ENCODE data around the gene PROSER1. TPM values are rescaled to one million over a fixed set of nuclear protein-coding genes. Genes with fewer than 3 reads are reported as not detected.

Gene PROSER1
- total and polyA plus RNA-seq, 10 of the 15 experiments (the other 5 are each of a cell fraction or from before 2014, with no cell fraction given), result 14.3 to 66.0 (median 26.9) TPM

- H3K27me3 ChIP-seq (replicated peaks in 1 of 2; ENCODE audit: control insufficient read depth in 2 of 2, insufficient read depth in 2 of 2, low read length in 1 of 2), result no peaks in the 10 kb centered on the region
- H3K36me3 ChIP-seq (ENCODE audit: control insufficient read depth in 2 of 2, insufficient read depth in 2 of 2, low read length in 1 of 2), result peaks cover 20 to 37% of the 10 kb centered on the region in 2 experiments
- SMC1A ChIA-PET (ENCODE audit: uncharacterized antibody, unreplicated experiment), result no interaction called here
- no peak overlapping the region for H3K4me3 ChIP-seq
- RAD21 ChIA-PET (ENCODE audit: unreplicated experiment), result no interaction called here
- no peaks in the 10 kb centered on the region for H4K20me1 ChIP-seq (ENCODE audit: control insufficient read depth, insufficient read depth)
- no peaks in the 10 kb centered on the region for H3K9me3 ChIP-seq (replicated peaks; ENCODE audit: control insufficient read depth, insufficient read depth, low read length)
- ATAC-seq (no peak), DNase-seq (ENCODE audit: low read depth, low spot score) (no peak), FAIRE-seq (no peak)
- TF ChIP-seq FOS (IDR thresholded peaks at IDR 0.05; ENCODE audit: borderline replicate concordance, extremely low read depth, insufficient read length) (no peak), ELK1 (IDR thresholded peaks at IDR 0.05; ENCODE audit: low read depth, low read length) (no peak), STAT1 (conservative IDR thresholded peaks at IDR 0.05) (no peak), MXI1 (IDR thresholded peaks at IDR 0.05; ENCODE audit: low read depth, low read length) (no peak), PML (IDR thresholded peaks at IDR 0.05; ENCODE audit: low read length) (no peak), NFXL1 (IDR thresholded peaks at IDR 0.05; ENCODE audit: borderline replicate concordance) (no peak), BACH1 (IDR thresholded peaks at IDR 0.05; ENCODE audit: borderline replicate concordance) (no peak), JUND (IDR thresholded peaks at IDR 0.05; ENCODE audit: low read depth, low read length) (no peak), CBFB (IDR thresholded peaks at IDR 0.05; ENCODE audit: low read depth) (no peak), USF1 (IDR thresholded peaks at IDR 0.05; ENCODE audit: borderline replicate concordance, extremely low read length, insufficient read depth, low read depth, low read length) (no peak), MTA3 (IDR thresholded peaks at IDR 0.05; ENCODE audit: borderline replicate concordance, low read length) (no peak), KLF5 (IDR thresholded peaks at IDR 0.05; ENCODE audit: partially characterized antibody) (no peak), ZNF217 (IDR thresholded peaks at IDR 0.05) (no peak), TBL1XR1 (IDR thresholded peaks at IDR 0.05; ENCODE audit: low read depth, low read length) (no peak)
- in situ Hi-C loops (cut with MboI) (no loop called here), intact Hi-C loops (cut with micrococcal nuclease; ENCODE audit: unreplicated experiment) (no loop called here)
- 99% methylated on average over 5 of the region's 5 CpGs for WGBS (ENCODE audit: insufficient coverage, insufficient replicate concordance, low lambda C conversion rate, missing lambda C conversion rate)
- no peaks in the 10 kb centered on the region for H3K4me1 ChIP-seq (ENCODE audit: control insufficient read depth, insufficient read depth, low read length)
- no peak overlapping the region for H3K4me2 ChIP-seq (ENCODE audit: control insufficient read depth, insufficient read depth)
- no peak overlapping the region for H3K9ac ChIP-seq (ENCODE audit: control insufficient read depth, insufficient read depth, low read length)
- H3K79me2 ChIP-seq (ENCODE audit: control insufficient read depth, insufficient read depth, low read length), result no peaks in the 10 kb centered on the region
- CTCF ChIA-PET, result no interaction called here
- H2AFZ ChIP-seq (ENCODE audit: control insufficient read depth, low read depth, low read length), result no peak overlapping the region
- no peak overlapping the region for H3K27ac ChIP-seq (ENCODE audit: control insufficient read depth, insufficient read depth)
- POLR2A ChIA-PET, result no interaction called here
- BruUV-seq (replicated peaks), result no TSS peak
Observed at GRCh38 chr13:39013462-39013861, 24.4 kb downstream of the PROSER1 start.

All from GM12878 (cell line).